Gastrocnemius medialis (tissue), 4 donors: Measurements from ENCODE around the gene PGAP6. TPM values are rescaled to one million over a fixed set of nuclear protein-coding genes. Genes with fewer than 3 reads are reported as not detected.

Source experiments
- ATAC-seq, 2 donors: fragments of 150-250 bp; one replicate each; pipeline ENCODE4 v1.9.1; 2016
- DNase-seq, 2 donors: peaks; one replicate each; pipeline ENCODE4 v3.0.0-alpha.2; 2019
- H3K27ac ChIP-seq, 4 donors: fragments of 200-600 bp; sonication (generic); 1 replicate in 1 of 4; 2 replicates in 3 of 4; pipeline ENCODE4 v1.5.1; 2016 to 2018; ENCODE audit warnings: mild to moderate bottlenecking in 2 of 4, moderate library complexity in 1 of 4
- H3K27me3 ChIP-seq, 3 donors: fragments of 200-600 bp; sonication (generic) in 2 of 3; 1 replicate in 1 of 3; 2 replicates in 2 of 3; pipeline versions ENCODE4 v1.5.1 to v1.6.0; 2016 to 2019; ENCODE audit warnings: mild to moderate bottlenecking in 1 of 3, moderate library complexity in 1 of 3
- H3K36me3 ChIP-seq, 2 donors: fragments of 200-600 bp; sonication (generic) in 1 of 2; one replicate each; pipeline ENCODE4 v1.5.1; 2017 to 2018
- H3K4me1 ChIP-seq, 2 donors: fragments of 200-600 bp; sonication (generic) in 1 of 2; one replicate each; pipeline ENCODE4 v1.5.1; 2016 to 2017; ENCODE audit warnings: mild to moderate bottlenecking in 2 of 2
- H3K4me3 ChIP-seq, 4 donors: fragments of 200-600 bp; sonication (generic) in 3 of 4; 1 replicate in 1 of 4; 2 replicates in 3 of 4; pipeline ENCODE4 v1.5.1; 2016 to 2019; ENCODE audit warnings: mild to moderate bottlenecking in 2 of 4
- H3K9me3 ChIP-seq, 3 donors: fragments of 200-600 bp; sonication (generic) in 2 of 3; 1 replicate in 1 of 3; 2 replicates in 2 of 3; pipeline ENCODE4 v1.5.1; 2016 to 2019
- CTCF ChIP-seq, 5 experiments: fragments of 450-650 bp in 3 of 5; fragments of 200-600 bp in 2 of 5; sonication (generic) in 2 of 5; IDR thresholded peaks in 4 of 5; conservative IDR thresholded peaks in 1 of 5; 1 replicate in 4 of 5; 2 replicates in 1 of 5; pipeline ENCODE4 v1.5.1; 2016 to 2019; ENCODE audit warnings: antibody characterized with exemption in 5 of 5, mild to moderate bottlenecking in 3 of 5, moderate library complexity in 3 of 5
- POLR2A ChIP-seq, 2 donors: fragments of 450-650 bp; IDR thresholded peaks; one replicate each; pipeline ENCODE4 v1.6.1; 2017; ENCODE audit warnings: antibody characterized with exemption in 2 of 2, mild to moderate bottlenecking in 2 of 2, moderate library complexity in 2 of 2
- in situ Hi-C, 4 donors: fragments of 200-750 bp; cut with MboI; loops; one replicate each; pipeline versions ENCODE4 v1.15.0 to v1.8.0; 2017; ENCODE audit warnings: low sequenced_read_pairs in 4 of 4
- intact Hi-C: fragments of 100-400 bp; cut with DNase I; formaldehyde crosslinking; loops from one replicate; pipeline ENCODE4 v1.15.1; 2023; ENCODE audit warnings: low total_unique reads
- total RNA-seq, 4 donors: library from RNA; depleted of rRNA; stranded (reverse); fragments of >200 nt; gene quantifications; one replicate each; pipeline versions ENCODE4 v1.1.0 to v1.2.3, GENCODE V29; 2016

The PGAP6 gene
- total RNA-seq, 4 donors from 2014 or later: 31.5 to 63.3 (median 50.8) TPM

- DNase-seq: no peak
- intact Hi-C loops: no loop called here
- Histone ChIP-seq H3K36me3 (peaks cover 0 to 51% of the 10 kb centered on the region in 2 donors), H3K27me3 (no peaks in the 10 kb centered on the region), H3K27ac (no peak overlapping the region), H3K9me3 (no peaks in the 10 kb centered on the region), H3K4me1 (peaks cover 12 to 14% of the 10 kb centered on the region in 2 donors), H3K4me3 (no peak overlapping the region)
- in situ Hi-C loops: no loop called here
- no peak for TF ChIP-seq CTCF (IDR thresholded peaks at IDR 0.05 in 4 of 5, conservative IDR thresholded peaks at IDR 0.05 in 1 of 5)
- TF ChIP-seq POLR2A (IDR thresholded peaks at IDR 0.05): no peak
- ATAC-seq: no peak
These were observed 8.7 kb downstream of the PGAP6 start for GRCh38 chr16:373020-373598.

GRCh38 chr16:372302-372983 lies 9.3 kb downstream of the PGAP6 start:
- TF ChIP-seq CTCF (IDR thresholded peaks at IDR 0.05 in 4 of 5, conservative IDR thresholded peaks at IDR 0.05 in 1 of 5) (no peak), POLR2A (IDR thresholded peaks at IDR 0.05) (no peak)
- Histone ChIP-seq H3K27ac (no peak overlapping the region), H3K36me3 (peaks cover 0 to 57% of the 10 kb centered on the region in 2 donors), H3K4me1 (peaks cover 12 to 14% of the 10 kb centered on the region in 2 donors), H3K4me3 (no peak overlapping the region), H3K27me3 (no peaks in the 10 kb centered on the region), H3K9me3 (no peaks in the 10 kb centered on the region)
- no peak for DNase-seq
- intact Hi-C loops: no loop called here
- no peak for ATAC-seq
- in situ Hi-C loops: no loop called here

DNA sequence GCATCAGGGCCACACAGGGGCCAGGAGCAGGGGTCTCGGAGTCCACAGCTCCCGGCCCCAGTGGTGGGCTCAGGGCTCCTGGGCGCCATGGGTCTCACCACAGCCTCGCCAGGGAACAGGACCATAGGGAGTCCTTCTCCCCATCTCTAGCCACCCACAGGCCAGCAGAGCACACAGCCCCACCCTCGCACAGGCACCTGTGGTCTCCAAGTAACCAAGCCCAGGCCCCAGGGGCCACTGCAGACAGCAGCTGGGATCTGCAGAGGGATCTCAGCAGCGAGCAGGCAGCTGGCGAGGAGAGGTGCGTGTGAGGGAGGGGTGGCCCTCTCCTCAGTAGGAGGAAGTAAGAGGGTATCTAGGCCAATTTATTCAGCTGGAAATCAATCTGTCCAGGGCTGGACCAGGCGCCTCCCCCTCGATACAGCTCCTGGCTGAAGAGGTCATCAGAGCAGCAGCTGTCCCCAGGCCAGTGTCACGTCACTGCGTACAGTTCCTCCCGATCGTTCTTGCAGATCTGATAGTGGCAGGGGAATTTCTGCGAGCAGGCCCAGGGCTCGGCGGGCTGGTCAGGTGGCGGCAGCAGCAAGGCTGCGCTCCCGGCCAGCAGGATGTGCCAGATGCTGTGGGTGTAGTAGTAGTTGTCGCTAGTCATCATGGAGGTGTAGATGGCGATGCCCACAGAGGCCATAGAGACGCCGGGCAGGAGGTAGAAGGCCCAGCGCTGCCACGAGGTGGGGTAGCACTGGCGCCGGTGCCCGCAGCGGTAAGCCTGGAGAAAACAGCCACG lies 10.1 kb downstream of the PGAP6 start:
- intact Hi-C loops: no loop called here

DNA sequence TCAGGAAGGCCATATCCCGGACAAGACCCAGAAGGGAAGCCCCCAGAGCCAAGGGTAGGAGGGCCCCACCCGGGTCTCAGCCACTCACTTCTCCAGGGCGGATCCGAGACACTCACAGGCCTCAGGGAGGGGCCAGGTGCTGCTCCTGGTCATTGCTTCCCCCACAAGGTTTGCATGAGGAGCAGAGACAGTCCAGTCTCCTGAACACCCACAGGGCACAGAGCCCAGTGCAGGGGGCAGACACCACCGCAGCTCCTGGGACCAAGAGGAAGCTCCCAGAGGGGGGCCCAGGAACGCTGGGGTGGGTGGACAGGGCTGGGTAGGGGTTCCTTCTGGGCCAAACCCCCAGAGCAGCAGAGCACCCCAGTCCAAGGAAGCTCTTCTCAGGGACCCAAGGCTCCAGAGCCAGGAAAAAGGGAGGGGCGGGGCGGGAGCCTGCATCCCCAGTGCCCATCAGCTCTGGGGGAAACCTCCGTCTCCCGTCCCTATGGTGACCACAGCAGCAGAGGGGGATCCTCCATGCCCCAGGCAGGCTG lies 10.7 kb downstream of the PGAP6 start:
- no peak for TF ChIP-seq CTCF (IDR thresholded peaks at IDR 0.05 in 4 of 5, conservative IDR thresholded peaks at IDR 0.05 in 1 of 5)
- no peak for TF ChIP-seq POLR2A (IDR thresholded peaks at IDR 0.05)
- no peak for ATAC-seq
- peak overlapping the region in 3 of 4 donors; percentile 38 to 66 (median 57) for H3K4me3 ChIP-seq
- no peaks in the 10 kb centered on the region for H3K9me3 ChIP-seq
- no peaks in the 10 kb centered on the region for H3K27me3 ChIP-seq
- peaks cover 12 to 14% of the 10 kb centered on the region in 2 donors for H3K4me1 ChIP-seq
- H3K36me3 ChIP-seq: peaks cover 0 to 55% of the 10 kb centered on the region in 2 donors
- intact Hi-C loops (loop anchor here (1.0 kb wide), 1 partner anchor 19 kb away; the partner anchor contains the start of gene AXIN1), in situ Hi-C loops (no loop called here)
- H3K27ac ChIP-seq: peak overlapping the region; percentile 71 to 88 (median 84)
- no peak for DNase-seq

More for the DNA sequence above, 10.1 kb downstream of the PGAP6 start:
- peaks cover 0 to 57% of the 10 kb centered on the region in 2 donors for H3K36me3 ChIP-seq
- peaks cover 12 to 14% of the 10 kb centered on the region in 2 donors for H3K4me1 ChIP-seq
- TF ChIP-seq POLR2A (IDR thresholded peaks at IDR 0.05) (no peak), CTCF (IDR thresholded peaks at IDR 0.05 in 4 of 5, conservative IDR thresholded peaks at IDR 0.05 in 1 of 5) (no peak)
- no peaks in the 10 kb centered on the region for H3K27me3 ChIP-seq
- in situ Hi-C loops: no loop called here
- no peak for DNase-seq
- H3K9me3 ChIP-seq: no peaks in the 10 kb centered on the region
- H3K27ac ChIP-seq: no peak overlapping the region
- H3K4me3 ChIP-seq: no peak overlapping the region
- ATAC-seq: no peak
